ENCODE measurements around the gene MYH7B.

Gene MYH7B

DNA sequence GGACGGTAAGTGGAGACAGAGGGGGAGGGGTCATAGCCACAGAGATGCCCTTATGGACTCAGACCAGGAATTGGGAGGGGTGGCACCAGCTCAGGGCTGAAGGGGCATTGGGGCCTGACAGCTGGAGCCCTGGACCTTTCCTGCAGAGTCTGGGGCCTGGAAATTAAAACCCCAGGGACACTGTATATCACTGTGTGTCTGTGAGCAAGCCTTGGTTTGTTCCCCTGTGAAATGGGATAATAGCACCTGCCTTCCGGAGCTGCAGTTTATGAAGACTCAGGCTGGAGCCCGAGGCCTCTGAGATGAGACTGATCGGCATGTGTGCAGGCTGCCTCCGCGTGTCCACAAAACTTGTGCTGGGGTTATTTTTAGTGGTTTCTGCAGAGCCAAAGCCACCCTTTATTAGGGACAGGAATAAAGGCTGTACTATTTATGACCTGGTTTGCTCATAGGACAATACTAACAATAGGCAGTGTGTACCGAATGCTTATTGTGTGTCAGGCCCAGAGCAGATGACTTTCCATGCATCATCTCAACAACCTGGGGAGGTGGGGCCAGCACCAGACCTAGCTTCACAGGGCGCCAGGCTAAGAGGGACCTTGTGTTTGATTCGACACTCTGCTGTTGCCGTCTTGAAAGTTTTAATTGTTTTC is 22.6 kb downstream of the MYH7B start:
- no peak for ATAC-seq

DNA sequence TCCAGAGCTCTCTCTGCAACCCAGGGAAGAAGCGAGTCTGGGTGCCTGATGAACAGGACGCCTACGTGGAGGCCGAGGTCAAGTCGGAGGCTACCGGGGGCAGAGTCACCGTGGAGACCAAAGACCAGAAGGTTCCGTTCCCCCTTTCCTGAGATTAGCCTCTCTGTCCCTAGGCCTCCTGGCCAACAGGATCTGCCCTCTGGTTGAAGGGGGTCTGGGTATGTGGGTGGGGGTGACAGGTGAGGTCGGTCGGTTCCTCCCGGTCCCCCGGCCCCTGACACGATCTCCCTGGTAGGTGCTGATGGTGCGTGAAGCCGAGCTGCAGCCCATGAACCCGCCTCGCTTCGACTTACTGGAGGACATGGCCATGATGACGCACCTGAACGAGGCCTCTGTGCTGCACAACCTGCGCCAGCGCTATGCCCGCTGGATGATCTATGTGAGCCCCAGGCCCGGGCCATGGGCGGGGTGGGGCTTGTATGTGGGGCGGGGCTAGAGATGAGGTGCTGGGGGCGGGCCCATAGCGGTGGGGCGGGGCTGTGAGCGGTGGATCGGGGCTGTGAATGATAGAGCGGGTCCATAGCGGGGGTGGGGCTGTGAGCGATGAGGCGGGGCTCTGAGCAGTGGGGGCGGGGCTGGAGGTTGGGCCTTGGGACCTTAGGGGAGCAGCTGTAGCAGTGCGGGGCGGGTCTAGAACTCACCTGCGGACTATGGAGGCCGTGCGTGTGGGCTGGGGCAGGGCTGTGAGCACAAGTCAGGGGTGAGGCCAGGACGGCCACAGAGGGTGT is 23.9 kb downstream of the MYH7B start:
- no peak for ATAC-seq

DNA sequence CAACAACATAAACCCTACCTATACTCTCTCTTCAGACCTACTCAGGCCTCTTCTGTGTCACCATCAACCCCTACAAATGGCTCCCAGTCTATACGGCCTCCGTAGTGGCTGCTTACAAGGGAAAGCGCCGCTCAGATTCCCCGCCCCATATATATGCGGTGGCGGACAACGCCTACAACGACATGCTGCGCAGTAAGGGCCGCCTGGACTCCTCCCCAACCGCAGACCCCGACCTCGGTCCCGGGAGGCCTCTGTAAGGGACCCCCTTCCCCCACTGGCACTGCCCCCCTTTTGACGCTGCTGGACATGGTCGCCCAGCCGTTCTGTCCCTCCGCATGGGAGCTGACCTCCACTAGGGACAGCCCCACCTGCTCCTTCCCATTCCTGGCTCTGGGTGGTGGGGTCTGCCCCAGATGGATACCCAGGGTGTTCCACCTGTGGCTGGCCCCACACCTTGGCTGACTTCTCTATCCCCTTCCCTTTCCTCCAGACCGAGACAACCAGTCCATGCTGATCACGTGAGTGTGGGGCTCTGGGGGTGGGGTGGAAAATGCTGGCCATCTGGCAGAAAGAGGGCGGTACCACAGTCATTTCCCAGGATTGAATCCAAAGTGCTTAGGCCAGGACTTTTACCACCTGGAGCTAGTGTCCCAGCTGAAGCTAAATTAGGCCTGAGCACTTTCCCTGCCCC is 25.0 kb downstream of the MYH7B start:
- ATAC-seq = no peak

DNA sequence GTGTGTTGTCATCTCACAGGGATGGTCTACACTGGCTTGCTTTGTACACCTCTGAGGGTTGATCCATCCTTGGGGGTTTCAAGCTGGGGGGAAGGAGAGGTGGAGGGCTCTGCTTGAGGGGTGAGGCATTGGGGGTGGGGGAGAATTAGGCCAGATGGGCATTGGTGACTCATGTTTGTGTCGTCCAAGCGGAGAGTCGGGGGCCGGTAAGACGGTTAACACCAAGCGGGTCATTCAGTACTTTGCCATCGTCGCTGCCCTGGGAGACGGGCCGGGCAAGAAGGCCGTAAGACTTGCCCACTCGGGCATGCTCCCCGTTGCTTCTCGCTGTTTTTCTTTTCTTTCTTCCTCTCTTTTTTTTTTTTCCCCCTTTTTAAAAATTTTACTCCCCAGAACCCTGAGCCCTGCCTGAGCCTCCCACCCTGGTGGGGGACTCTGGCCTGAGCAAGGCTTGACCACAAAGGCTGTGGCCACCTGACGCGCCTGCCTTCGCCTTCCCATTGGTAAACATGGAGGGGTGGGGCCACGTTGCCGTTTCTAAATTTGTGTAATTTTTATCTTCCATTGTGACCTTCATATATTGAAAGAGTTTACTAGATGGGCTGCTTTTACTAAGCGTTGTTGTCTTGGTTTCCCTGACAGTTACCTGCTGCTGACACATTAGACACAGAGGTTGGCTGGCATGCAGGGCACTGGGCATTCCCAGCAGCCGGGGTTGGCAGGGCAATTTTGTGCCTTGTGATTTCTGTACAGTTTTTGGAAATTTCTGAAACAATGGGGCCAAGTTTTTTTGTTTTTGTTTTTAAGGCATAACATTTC is 26.8 kb downstream of the MYH7B start:
- ATAC-seq = no peak

DNA sequence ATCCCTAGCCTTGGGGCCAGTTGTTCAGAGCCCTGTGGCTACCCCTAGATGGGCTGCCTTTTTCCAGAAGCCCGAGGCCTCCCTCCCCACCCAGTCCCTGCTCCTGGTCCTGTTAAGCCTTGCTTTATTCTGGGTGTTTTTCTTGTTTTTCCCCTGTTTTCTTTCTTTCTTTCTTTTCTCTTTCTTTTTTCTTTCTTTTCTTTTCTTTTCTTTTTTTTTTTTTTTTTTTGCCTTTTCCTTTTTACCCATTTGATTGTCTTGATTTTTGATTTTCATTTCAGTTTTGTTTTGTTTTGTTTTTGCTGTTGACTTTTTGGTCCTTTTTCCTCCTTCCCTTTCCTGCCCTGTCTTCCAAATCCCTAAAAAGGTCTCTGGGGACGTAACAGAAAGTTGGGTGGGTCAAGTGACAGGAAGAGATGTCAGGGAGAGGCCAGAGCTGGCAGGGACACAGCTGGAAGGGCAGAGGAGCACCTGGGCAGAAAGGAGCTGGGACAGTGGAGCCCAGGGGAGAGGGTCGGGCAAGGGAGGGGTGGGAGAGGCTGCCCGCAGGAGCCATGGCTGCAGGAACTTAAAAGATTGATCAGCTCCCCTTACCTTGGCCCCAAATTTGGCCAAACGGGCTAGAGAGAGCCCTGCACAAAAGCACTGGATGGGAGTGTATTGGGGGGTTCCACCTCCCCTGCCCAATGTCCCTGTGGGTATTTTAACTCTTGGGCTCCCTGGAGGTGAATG is 27.6 kb downstream of the MYH7B start:
- ATAC-seq = no peak

DNA sequence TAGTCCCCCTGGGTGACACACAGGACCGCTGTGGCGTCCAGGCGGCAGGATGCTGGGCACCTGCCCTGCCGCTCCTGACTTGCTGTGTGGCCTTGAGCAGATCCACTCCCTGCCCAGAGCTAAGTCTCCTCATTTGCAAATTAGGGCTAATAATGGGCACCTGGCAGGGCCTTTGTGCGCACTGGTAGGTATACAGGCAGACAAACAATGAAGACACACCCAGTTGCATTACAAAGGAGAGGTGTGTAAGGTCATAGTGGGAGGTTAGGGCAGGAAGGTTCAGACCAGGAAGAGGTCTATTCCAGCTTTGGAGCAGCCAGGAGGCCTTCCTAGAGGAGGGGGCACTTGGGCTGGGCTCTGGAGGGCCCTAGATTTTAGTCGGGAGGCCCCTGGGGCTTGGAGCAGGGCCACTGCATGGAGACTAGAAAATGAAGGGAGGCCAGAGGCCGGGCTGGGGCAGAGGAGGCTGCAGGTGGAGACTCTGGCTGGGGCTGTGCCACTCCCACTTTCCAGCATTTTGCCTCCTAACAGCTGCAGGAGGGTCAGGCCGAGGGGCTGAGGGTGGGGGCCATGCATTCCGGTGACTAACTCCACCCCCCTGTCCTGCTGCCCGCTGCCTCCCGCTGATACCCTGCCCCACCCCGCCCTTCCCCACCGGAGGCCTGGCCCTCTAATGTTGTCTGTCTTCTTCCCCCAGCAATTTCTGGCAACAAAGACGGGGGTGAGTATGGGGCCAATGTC is 28.5 kb downstream of the MYH7B start:
- no peak for ATAC-seq

DNA sequence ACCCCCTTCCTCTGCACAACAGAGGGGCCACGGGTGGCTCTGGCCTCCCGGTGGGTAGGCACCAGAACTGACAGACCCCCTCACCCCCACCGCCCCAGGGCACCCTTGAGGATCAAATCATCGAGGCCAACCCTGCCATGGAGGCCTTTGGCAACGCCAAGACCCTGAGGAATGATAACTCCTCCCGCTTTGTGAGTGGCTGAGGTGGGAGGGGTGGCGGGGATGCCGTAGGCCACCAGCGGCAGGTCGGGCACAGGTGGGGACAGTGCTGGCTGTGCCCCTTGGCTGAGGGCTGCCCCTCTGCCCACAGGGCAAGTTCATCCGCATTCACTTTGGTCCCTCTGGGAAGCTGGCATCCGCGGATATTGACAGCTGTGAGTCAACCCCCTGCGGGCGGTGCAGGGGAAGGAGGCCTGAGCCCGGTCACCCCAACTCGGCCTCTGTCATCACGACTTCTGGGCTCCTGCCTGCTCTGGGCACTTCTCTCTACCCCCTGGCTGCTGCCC is 29.1 kb downstream of the MYH7B start:
- ATAC-seq = no peak

DNA sequence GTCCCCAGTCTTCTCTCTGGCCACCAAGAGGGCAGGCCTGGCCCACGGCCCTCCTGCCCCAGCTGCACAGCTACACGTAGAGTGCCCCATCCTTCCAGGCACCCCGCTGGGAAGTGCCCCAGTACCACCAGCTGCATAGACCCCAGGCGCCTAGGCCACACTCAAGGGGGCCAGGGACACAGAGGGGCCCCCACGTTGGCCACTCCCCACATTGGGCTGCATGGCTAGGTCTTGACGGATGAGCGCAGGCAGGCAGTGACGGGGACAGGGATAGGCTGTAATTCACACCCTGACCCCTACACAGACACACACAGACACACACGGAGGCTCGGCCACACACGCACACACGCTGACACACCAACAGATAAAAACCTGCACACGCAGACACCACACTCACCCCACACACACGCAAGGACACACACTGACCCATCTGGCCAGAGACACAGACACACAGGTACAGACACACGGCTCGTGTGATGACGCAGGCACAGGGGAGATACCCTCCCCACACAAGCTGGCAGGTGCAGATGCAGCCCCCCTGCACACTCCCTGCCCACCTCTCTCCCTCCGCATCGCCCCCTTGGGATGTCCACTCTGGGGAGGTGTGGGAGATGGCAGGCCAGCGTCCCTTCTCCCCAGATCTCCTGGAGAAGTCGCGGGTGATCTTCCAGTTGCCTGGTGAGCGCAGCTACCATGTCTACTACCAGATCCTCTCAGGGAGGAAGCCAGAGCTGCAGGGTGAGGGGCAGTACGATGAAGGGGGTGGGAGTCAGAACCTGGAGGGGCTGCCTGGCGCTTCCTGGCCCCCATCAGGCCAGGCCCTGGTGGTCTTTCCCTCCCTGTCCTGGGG is 30.0 kb downstream of the MYH7B start:
- ATAC-seq = no peak

DNA sequence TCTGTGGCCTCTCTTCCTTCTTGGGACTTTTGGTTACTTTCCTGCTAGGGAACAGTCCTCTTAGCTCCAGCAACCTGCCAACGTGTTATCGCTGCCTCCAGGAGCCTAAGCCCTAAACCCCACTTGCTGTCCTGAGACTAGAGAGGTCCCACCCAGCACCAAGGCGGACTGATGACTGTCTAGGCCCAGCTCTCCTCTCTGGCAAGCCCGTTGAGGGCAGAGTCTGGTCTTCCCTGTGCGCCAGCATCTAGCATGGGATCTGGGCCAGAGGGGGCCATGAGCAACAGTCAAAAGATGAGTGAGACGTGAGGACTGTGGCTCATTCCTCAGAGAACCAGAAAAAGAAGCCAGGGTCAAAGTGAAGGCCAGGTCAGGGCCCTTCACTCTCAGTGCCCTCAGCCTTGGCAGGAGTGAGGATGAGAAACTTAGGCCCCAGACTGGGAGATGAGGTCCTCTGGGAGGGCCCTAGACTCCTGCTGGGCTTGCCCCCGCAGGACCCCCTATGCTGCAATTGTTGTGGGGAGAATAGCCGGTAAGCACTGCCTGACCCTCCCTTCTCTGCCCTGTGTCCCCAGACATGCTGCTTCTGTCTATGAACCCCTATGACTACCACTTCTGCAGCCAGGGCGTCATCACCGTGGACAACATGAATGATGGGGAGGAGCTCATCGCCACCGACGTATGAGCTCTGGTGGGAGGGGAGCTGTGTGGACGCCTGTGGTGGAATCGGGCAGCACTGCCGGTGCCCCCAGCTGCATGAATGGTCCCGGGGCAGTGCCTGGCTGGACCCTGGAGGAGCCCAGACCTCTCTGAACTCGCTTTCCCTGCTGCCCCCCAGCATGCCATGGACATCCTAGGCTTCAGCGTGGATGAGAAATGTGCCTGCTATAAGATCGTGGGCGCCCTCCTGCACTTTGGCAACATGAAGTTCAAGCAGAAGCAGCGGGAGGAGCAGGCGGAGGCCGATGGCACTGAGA is 30.9 kb downstream of the MYH7B start:
- no peak for ATAC-seq

DNA sequence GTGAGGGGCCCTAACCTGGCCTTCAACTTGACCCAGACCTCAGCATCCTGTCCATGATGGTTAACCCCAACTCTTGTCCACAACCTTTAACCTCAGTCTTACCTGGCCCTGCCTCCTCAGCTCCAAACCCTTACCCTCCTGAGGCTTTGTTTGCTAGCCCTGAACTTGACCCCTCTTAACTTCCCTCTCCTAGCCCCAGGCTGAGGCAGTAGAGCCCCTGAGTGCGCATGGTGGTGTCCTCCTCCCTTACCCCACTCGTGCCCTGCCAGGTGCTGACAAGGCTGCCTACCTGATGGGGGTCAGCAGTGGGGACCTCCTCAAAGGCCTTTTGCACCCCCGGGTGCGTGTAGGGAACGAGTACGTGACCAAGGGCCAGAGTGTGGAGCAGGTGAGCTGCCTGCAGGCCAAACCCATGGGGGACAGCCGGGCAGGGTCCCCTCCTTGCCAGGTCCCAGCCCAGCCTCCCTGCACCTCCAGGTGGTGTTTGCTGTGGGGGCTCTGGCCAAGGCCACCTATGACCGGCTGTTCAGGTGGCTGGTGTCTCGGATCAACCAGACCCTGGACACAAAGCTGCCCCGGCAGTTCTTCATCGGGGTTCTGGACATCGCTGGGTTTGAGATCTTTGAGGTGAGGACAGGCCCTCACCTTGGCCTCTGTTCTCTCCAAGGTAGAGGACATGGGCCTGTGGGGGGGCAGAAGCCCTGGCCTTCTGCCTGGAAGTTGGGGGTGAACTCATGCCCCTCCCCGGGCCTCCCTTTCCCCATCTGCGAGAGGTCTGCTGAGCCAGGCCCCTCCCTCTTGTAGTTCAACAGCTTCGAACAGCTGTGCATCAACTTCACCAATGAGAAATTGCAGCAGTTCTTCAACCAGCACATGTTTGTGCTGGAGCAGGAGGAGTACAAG is 31.9 kb downstream of the MYH7B start:
- no peak for ATAC-seq

DNA sequence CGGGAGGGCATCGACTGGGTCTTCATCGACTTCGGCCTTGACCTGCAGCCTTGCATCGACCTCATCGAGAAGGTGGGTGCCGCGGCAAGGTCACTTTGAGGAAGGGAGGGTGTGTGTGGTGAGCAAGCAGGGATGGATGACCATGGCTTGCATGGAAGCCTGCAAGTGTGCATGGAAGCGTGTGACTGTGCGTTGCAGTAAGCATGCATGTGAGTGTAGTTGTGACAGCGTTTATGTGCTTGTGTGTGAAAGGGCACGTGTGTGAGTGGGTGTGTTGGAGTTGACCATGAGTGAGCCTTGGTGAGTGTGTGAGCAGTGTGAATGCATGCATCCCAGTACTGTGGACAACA is 32.5 kb downstream of the MYH7B start:
- ATAC-seq = no peak

DNA sequence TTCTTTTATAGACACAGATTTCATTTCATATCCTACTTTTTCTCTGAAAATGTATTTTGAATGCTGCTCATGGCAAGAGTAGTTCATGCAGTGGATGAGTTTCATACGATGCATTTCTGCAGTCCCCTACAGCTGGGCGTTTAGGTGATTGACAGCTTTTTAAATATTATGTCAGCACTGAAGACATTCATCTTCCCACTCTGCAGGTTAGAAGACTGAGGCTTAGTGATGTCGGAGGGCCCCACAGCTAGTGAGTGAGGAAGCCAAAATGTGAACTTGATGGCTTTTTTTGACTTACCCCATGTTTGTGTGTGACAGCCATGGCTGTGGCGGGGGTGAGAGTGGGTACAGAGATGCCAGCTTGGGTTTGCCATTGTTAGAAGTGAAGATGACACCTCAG is 33.5 kb downstream of the MYH7B start:
- ATAC-seq = no peak

DNA sequence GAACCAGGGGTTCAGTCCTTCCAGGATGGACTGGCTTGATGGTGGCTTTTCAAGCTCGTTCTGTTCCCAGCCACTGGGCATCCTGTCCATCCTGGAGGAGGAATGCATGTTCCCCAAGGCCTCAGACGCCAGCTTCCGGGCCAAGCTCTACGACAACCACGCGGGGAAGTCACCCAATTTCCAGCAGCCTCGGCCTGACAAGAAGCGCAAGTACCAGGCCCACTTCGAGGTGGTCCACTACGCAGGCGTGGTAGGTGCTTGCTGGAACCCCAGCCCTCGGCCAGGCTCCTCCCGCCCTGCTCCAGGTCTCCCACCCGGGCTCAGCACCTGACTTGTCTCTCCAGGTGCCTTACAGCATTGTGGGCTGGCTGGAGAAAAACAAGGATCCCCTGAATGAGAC is 34.0 kb downstream of the MYH7B start:
- no peak for ATAC-seq

DNA sequence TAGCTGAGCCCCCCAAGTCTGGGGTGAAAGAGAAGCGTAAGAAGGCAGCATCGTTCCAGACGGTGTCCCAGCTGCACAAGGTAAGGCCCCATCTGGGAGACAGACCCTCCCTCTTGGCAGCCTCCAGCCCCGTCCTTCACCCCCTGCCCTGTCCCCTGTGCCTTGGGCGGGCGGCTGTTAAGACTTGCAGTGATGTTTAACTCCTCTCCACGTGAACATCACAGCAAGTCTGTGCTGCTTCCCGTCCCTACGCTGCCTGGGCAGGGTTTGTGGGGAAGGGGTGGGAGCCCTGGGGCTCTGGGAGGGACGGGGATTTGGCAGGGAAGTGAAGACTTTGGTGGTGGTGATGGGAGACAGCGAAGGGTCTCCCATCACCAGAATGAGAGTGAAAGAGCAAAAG is 34.6 kb downstream of the MYH7B start:
- ATAC-seq = no peak

DNA sequence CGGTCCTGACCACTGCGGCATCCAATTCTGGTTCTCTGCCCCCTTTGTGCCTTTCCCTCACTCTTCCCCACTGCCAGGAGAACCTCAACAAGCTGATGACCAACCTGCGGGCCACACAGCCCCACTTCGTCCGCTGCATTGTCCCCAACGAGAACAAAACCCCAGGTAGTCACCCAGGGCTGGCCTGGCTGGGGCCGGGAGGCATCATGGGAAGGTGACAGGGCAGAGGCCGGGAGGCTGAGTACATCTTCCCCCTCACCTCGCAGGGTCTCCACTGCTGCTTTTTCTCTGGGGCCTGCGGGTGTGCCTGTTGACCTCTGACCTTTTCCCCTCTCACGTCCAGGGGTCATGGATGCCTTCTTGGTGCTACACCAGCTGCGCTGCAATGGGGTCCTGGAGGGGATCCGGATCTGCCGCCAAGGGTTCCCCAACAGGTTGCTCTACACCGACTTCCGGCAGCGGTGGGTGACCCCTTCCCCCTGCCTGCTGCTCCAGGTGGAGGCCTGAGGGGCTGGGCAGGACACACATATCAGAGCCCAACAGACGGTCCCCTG is 35.1 kb downstream of the MYH7B start:
- no peak for ATAC-seq

DNA sequence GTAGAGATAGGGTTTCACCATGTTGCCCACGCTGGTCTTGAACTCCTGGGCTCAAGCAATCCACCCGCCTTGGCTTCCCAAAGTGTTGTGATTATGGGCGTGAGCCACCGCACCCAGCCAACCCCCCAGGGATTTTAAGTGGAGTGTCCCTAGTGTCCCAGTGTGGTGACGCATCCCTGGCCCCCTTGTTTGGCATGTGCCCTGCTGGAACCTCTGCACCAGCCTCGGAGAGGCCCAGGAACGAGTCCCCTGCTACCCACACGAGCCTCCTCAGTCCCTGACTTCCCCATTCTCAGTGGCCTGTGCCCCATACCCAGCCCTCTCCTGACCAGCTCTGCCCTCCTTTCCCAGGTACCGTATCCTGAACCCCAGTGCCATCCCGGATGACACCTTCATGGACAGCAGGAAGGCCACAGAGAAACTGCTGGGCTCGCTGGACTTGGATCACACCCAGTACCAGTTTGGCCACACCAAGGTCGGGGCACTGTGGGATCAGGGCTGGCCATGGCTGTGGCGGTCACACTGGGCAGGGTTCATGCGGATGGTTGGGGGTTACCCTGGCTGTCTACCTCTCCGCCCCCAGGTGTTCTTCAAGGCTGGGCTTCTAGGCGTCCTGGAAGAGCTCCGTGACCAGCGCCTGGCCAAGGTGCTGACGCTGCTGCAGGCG is 37.2 kb downstream of the MYH7B start:
- ATAC-seq = no peak

DNA sequence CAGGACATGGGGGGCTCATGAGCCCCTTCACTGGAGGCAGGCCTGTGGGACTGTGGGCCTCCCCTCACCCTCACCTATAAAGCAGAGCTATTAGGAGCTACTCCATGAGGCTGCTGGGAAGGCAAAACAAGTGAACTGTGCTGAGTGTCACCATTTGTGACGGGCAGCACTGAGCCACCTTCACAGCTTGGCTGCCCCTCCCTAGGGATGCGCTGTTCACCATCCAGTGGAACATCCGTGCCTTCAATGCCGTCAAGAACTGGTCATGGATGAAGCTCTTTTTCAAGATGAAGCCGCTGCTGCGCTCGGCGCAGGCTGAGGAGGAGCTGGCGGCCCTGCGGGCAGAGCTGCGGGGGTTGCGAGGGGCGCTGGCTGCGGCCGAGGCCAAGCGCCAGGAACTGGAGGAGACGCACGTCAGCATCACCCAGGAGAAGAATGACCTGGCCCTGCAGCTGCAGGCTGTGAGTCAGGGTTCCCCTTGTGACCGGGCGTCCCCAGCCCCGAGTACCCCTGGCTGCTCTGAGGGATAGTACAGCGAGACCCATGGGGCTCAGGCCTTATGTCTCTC is 38.4 kb downstream of the MYH7B start:
- ATAC-seq = no peak

Data from activated CD4-positive, CD25-positive, alpha-beta regulatory T cell treated with anti-CD3 and anti-CD28 coated beads, Interleukin-2, amount 50 U/mL, for 24 hours (primary cell).